GM18517 (cell line): ENCODE data around the gene NOL4L.
A peak's percentile ranks its signal among the peaks of the same experiment; 100 is the strongest.

ENCODE experiments used
- ATAC-seq: cut with Tn5 transposase; IDR thresholded peaks from one replicate; pipeline ENCODE4 v1.9.1; 2021; ENCODE audit warnings: mild to moderate bottlenecking, moderate library complexity; ENCODE audit not compliant: unreplicated experiment

NOL4L gene

GRCh38 chr20:32585011-32585585 lies at the start of gene NOL4L:
TSS of gene NOL4L (minus strand) at chr20:32585333. CDS start at chr20:32584890, 443 bp downstream.
- ATAC-seq: no peak

GRCh38 chr20:32634041-32634805 lies 49.1 kb upstream of the NOL4L start:
- ATAC-seq: no peak

GRCh38 chr20:32632461-32633354 lies 47.6 kb upstream of the NOL4L start:
- ATAC-seq: no peak

GRCh38 chr20:32631933-32632460 lies 46.9 kb upstream of the NOL4L start:
- ATAC-seq: no peak

- no peak for ATAC-seq
Measured at GRCh38 chr20:32629813-32630212, 44.7 kb upstream of the NOL4L start.

GRCh38 chr20:32628960-32629530 lies 43.9 kb upstream of the NOL4L start:
- ATAC-seq: no peak

- ATAC-seq: peak; percentile 25
Measured at GRCh38 chr20:32626859-32627636, 41.9 kb upstream of the NOL4L start.

- ATAC-seq: no peak
Measured at GRCh38 chr20:32626407-32626806, 41.3 kb upstream of the NOL4L start.

- no peak for ATAC-seq
Measured at GRCh38 chr20:32625996-32626395, 40.9 kb upstream of the NOL4L start.

GRCh38 chr20:32624687-32625345 lies 39.7 kb upstream of the NOL4L start:
- no peak for ATAC-seq

- no peak for ATAC-seq
Measured at GRCh38 chr20:32623667-32624157, 38.6 kb upstream of the NOL4L start.

GRCh38 chr20:32622585-32623468 lies 37.7 kb upstream of the NOL4L start:
- no peak for ATAC-seq

- ATAC-seq: no peak
Measured at GRCh38 chr20:32621891-32622584, 36.9 kb upstream of the NOL4L start.

GRCh38 chr20:32621071-32621890 lies 36.1 kb upstream of the NOL4L start:
- ATAC-seq: no peak

- no peak for ATAC-seq
Measured at GRCh38 chr20:32619586-32619985, 34.5 kb upstream of the NOL4L start.

GRCh38 chr20:32614772-32615171 lies 29.6 kb upstream of the NOL4L start:
- ATAC-seq: no peak

- no peak for ATAC-seq
Measured at GRCh38 chr20:32614303-32614702, 29.2 kb upstream of the NOL4L start.
